Ishikawa (cell line): ENCODE results near the gene IKZF4.

Experiments used
- CEBPB ChIP-seq: IDR thresholded peaks from 2 replicates; pipeline ENCODE4 v1.6.1; 2012
- CREB1 ChIP-seq: IDR thresholded peaks from 2 replicates; pipeline ENCODE4 v1.6.1; 2012; ENCODE audit warnings: low read depth
- EGR1 ChIP-seq: IDR thresholded peaks from 2 replicates; pipeline ENCODE4 v1.6.1; 2012
- EP300 ChIP-seq: IDR thresholded peaks from 2 replicates; pipeline ENCODE4 v1.6.1; 2012; ENCODE audit warnings: borderline replicate concordance
- NFIC ChIP-seq: IDR thresholded peaks from 2 replicates; pipeline ENCODE4 v1.6.1; 2012
- RAD21 ChIP-seq: IDR thresholded peaks from 2 replicates; pipeline ENCODE4 v1.6.1; 2012; ENCODE audit warnings: low read depth
- REST ChIP-seq: IDR thresholded peaks from 2 replicates; pipeline ENCODE4 v1.6.1; 2012; ENCODE audit warnings: low read depth, mild to moderate bottlenecking
- TAF1 ChIP-seq: IDR thresholded peaks from 2 replicates; pipeline ENCODE4 v1.6.1; 2012; ENCODE audit warnings: low read depth, mild to moderate bottlenecking
- TEAD4 ChIP-seq: IDR thresholded peaks from 2 replicates; pipeline ENCODE4 v1.6.1; 2012
- YY1 ChIP-seq: IDR thresholded peaks from 2 replicates; pipeline ENCODE4 v1.6.1; 2012; ENCODE audit warnings: low read depth
- ZBTB7A ChIP-seq: IDR thresholded peaks from 2 replicates; pipeline ENCODE4 v1.6.1; 2012; ENCODE audit warnings: low read depth
- TF ChIP-seq, protein P1 (sequence below): IDR thresholded peaks from 2 replicates; pipeline ENCODE4 v1.6.1; 2012
- TF ChIP-seq, protein P2 (sequence below): IDR thresholded peaks from 2 replicates; pipeline ENCODE4 v1.6.1; 2012

GRCh38 chr12:56080556-56081138, 59.8 kb downstream of the IKZF4 start:
- TF ChIP-seq REST (no peak), TEAD4 (no peak), CEBPB (no peak), EP300 (no peak), EGR1 (no peak), YY1 (no peak), NFIC (no peak), RAD21 (no peak), ZBTB7A (no peak; the same call in 1 of the 2 replicates), TAF1 (no peak), CREB1 (no peak)
- TF ChIP-seq, protein P1, sequence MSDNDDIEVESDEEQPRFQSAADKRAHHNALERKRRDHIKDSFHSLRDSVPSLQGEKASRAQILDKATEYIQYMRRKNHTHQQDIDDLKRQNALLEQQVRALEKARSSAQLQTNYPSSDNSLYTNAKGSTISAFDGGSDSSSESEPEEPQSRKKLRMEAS, result no peak
- TF ChIP-seq, protein P2, sequence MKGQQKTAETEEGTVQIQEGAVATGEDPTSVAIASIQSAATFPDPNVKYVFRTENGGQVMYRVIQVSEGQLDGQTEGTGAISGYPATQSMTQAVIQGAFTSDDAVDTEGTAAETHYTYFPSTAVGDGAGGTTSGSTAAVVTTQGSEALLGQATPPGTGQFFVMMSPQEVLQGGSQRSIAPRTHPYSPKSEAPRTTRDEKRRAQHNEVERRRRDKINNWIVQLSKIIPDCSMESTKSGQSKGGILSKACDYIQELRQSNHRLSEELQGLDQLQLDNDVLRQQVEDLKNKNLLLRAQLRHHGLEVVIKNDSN, result no peak
